ENCODE results near the gene POU2F3. TPM values are rescaled to one million over a fixed set of nuclear protein-coding genes. Genes with fewer than 3 reads are reported as not detected.

Gene POU2F3
- total and polyA plus RNA-seq, 8 donors, result 0.18 to 1.9 (median 1.3) TPM; not detected in 2

DNA sequence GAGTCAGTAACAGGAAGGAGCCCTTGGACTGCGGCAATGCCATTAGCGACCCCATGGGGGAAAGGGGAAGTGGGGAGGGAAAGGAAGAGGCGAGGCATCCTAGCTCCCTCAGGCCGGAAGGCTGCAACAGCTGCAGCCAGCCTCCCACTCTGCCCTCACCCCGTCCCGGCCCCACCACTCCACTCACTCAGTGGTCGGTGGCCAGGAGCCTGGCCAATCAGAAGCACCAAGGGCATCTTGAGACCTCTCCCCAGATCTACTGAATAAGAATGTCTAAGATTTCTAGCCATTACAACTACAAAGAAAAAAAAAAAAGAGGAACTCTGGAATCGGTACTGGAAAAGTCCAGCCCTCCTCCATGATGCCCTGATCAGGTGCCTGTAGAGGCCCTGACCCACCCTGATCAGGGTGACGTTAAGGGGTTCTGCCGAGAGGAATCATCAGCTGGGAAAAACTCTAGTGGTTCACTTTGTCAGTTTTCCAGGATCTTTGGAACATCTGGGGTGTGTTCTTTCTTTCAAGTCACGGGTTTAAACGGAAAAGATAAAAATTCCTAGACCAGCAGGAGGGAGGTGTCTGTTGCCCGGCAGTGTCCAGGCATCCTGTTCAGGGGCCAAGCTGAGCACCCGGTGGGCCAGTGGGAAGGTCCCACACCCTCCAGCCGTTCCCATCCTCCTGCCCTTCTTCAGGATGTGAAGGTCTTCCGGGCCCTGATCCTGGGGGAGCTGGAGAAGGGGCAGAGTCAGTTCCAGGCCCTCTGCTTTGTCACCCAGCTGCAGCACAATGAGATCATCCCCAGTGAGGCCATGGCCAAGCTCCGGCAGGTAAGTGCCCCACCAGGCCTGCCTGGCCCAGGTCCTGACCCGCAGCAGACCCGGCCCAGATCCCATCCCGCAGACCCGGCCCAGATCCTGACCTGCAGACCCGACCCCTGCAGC is 14.7 kb upstream of the POU2F3 start:
- TF ChIP-seq EP300 (IDR thresholded peaks at IDR 0.05) (no peak), POLR2AphosphoS5 (IDR thresholded peaks at IDR 0.05) (no peak), POLR2A (IDR thresholded peaks at IDR 0.05) (no peak)
- TF ChIP-seq, protein P1, sequence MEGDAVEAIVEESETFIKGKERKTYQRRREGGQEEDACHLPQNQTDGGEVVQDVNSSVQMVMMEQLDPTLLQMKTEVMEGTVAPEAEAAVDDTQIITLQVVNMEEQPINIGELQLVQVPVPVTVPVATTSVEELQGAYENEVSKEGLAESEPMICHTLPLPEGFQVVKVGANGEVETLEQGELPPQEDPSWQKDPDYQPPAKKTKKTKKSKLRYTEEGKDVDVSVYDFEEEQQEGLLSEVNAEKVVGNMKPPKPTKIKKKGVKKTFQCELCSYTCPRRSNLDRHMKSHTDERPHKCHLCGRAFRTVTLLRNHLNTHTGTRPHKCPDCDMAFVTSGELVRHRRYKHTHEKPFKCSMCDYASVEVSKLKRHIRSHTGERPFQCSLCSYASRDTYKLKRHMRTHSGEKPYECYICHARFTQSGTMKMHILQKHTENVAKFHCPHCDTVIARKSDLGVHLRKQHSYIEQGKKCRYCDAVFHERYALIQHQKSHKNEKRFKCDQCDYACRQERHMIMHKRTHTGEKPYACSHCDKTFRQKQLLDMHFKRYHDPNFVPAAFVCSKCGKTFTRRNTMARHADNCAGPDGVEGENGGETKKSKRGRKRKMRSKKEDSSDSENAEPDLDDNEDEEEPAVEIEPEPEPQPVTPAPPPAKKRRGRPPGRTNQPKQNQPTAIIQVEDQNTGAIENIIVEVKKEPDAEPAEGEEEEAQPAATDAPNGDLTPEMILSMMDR (IDR thresholded peaks at IDR 0.05), result no peak
- WGBS, 5 donors, result 47 to 73% (median 63%) methylated on average over 16 to 22 of the region's 22 CpGs
- intact Hi-C loops (cut with DNase I; ENCODE audit: low total_unique reads), result no loop called here
- Histone ChIP-seq H3K27me3 (no peaks in the 10 kb centered on the region), H3K36me3 (peaks cover 0 to 32% (median 30%) of the 10 kb centered on the region in 4 donors), H3K4me3 (no peak overlapping the region), H3K9me3 (no peaks in the 10 kb centered on the region), H3K27ac (peak overlapping the region in 4 of 5 donors; percentile 49 to 73 (median 60)), H3K4me1 (peaks cover 18 to 54% (median 45%) of the 10 kb centered on the region in 4 donors)
- peak in 1 of 2 donors; percentile 78 for DNase-seq

DNA sequence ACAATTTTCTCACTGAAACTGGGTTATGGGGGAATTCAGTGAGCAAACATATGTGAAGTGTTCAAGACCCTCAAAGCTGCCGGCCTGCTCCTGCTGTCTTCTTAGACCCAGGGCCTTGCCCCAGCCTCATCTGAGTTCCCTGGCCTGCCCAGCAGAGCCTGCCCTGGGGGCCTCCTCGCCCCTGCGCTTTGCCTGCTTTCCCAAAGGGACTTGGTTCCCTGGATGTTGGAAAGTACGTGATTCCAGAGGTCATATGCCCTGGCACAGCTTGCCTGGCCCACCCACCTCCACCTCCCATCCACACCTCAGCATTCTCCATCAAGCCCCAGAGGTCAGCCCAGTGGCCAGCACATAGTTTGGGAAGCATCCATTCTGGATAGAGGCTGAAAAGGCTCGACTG is 13.7 kb upstream of the POU2F3 start:
- Histone ChIP-seq H3K4me3 (no peak overlapping the region), H3K4me1 (peaks cover 10 to 44% (median 35%) of the 10 kb centered on the region in 4 donors), H3K27ac (peak overlapping the region in 4 of 5 donors; percentile 24 to 73 (median 60)), H3K36me3 (peaks cover 0 to 32% (median 30%) of the 10 kb centered on the region in 4 donors), H3K9me3 (no peaks in the 10 kb centered on the region), H3K27me3 (no peaks in the 10 kb centered on the region)
- DNase-seq, result no peak
- no peak for TF ChIP-seq POLR2AphosphoS5 (IDR thresholded peaks at IDR 0.05)
- TF ChIP-seq, protein P1 (IDR thresholded peaks at IDR 0.05), result no peak
- no peak for TF ChIP-seq EP300 (IDR thresholded peaks at IDR 0.05)
- no peak for TF ChIP-seq POLR2A (IDR thresholded peaks at IDR 0.05)
- 69 to 80% (median 78%) methylated on average over 5 of the region's 5 CpGs for WGBS, 5 donors
- intact Hi-C loops (cut with DNase I; ENCODE audit: low total_unique reads), result no loop called here

DNA sequence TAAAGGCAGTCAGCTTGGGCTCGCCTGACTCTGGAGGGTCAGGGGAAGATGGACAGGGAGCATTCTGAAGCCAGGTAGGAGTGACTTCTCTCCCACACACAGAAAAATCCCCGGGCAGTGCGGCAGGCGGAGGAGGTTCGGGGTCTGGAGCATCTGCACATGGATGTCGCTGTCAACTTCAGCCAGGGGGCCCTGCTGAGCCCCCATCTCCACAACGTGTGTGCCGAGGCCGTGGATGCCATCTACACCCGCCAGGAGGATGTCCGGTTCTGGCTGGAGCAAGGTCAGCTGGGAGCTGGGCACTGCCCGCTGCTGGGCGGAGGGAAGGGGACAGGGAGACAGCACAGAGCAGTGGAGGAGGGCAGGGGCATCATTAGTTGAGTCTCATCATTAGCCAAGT is 13.2 kb upstream of the POU2F3 start:
- TF ChIP-seq EP300 (IDR thresholded peaks at IDR 0.05) (no peak), POLR2A (IDR thresholded peaks at IDR 0.05) (no peak), POLR2AphosphoS5 (IDR thresholded peaks at IDR 0.05) (no peak)
- TF ChIP-seq, protein P1 (IDR thresholded peaks at IDR 0.05), result no peak
- Histone ChIP-seq H3K4me3 (no peak overlapping the region), H3K27ac (peak overlapping the region in 2 of 5 donors; percentile 61 to 73), H3K36me3 (peaks cover 0 to 32% (median 30%) of the 10 kb centered on the region in 4 donors), H3K4me1 (peaks cover 7 to 40% (median 31%) of the 10 kb centered on the region in 4 donors), H3K27me3 (no peaks in the 10 kb centered on the region), H3K9me3 (no peaks in the 10 kb centered on the region)
- intact Hi-C loops (cut with DNase I; ENCODE audit: low total_unique reads), result no loop called here
- no peak for DNase-seq
- 77 to 85% (median 81%) methylated on average over 9 to 13 of the region's 13 CpGs for WGBS, 5 donors

DNA sequence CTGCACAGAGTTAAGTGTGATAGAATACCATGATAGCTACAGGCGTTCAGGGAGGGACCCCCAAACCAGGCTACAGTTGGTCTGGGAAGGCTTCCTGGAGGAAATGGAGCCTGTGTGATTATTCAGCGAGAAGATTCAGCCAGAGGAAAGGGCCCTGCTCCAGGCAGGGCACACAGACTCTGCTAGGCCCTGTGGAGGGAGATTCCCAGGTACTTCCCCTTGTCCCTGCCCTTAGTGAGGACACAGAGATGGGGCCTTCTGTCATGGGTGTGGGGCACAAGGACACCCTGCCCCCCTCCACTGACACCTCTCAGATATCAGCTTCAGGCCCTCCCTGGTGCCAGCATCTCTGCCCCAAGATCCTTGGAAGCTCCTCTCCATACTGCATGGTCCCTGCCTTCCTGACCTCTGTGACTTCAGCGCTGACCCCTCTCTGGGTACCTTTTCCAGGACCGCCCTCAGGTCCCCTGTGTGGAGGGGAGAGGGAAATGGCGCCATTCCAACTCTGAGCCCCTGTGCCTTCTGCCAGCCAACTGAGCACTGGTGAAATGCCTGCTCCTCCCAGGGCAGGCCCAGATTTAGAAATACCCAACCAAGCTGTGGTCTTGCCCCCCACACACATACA is 12.6 kb upstream of the POU2F3 start:
- WGBS, 5 donors, result 87 to 94% (median 91%) methylated on average over 5 of the region's 5 CpGs
- Histone ChIP-seq H3K27ac (peak overlapping the region in 2 of 5 donors; percentile 61 to 73), H3K36me3 (peaks cover 0 to 32% (median 30%) of the 10 kb centered on the region in 4 donors), H3K9me3 (no peaks in the 10 kb centered on the region), H3K27me3 (peaks cover 0 to 4% (median 0%) of the 10 kb centered on the region in 3 donors), H3K4me1 (peaks cover 6 to 34% (median 25%) of the 10 kb centered on the region in 4 donors), H3K4me3 (no peak overlapping the region)
- intact Hi-C loops (cut with DNase I; ENCODE audit: low total_unique reads), result no loop called here
- DNase-seq, result no peak
- TF ChIP-seq EP300 (IDR thresholded peaks at IDR 0.05), result no peak
- TF ChIP-seq POLR2A (IDR thresholded peaks at IDR 0.05), result no peak

All from stomach (tissue), 9 donors.